DOHH2 (cell line): ENCODE results near the gene CAMTA1.

Experiments used
- H3F3A ChIP-seq: fragments of 200-600 bp; sonication (generic), shearing (Covaris generic); 2 replicates; pipeline ENCODE4 v1.6.0; 2016; ENCODE audit warnings: antibody characterized with exemption, mild to moderate bottlenecking; ENCODE audit not compliant: control insufficient read depth, insufficient read depth
- H3K27ac ChIP-seq: fragments of 200-600 bp; sonication (generic); 2 replicates; pipeline ENCODE4 v1.5.1; 2014; ENCODE audit warnings: low read depth, mild to moderate bottlenecking, low read length, moderate library complexity
- H3K27me3 ChIP-seq: fragments of 200-600 bp; sonication (generic); 2 replicates; pipeline ENCODE4 v1.6.1; 2014; ENCODE audit warnings: mild to moderate bottlenecking, low read length, mixed read lengths; ENCODE audit not compliant: control insufficient read depth
- H3K36me3 ChIP-seq: fragments of 200-600 bp; sonication (generic); 2 replicates; pipeline ENCODE4 v1.6.1; 2014; ENCODE audit warnings: mild to moderate bottlenecking, low read length, moderate library complexity, mixed read lengths; ENCODE audit not compliant: control insufficient read depth
- H3K4me1 ChIP-seq: fragments of 200-600 bp; sonication (generic); 2 replicates; pipeline ENCODE4 v1.6.1; 2014; ENCODE audit warnings: mild to moderate bottlenecking, low read length, mixed read lengths; ENCODE audit not compliant: control insufficient read depth
- H3K4me2 ChIP-seq: fragments of 200-600 bp; sonication (generic); 2 replicates; pipeline ENCODE4 v1.6.0; 2014; ENCODE audit warnings: mild to moderate bottlenecking, low read length, moderate library complexity
- H3K4me3 ChIP-seq: fragments of 200-600 bp; sonication (generic); 2 replicates; pipeline ENCODE4 v1.5.1; 2014; ENCODE audit warnings: mild to moderate bottlenecking, low read length, mixed read lengths
- H3K79me2 ChIP-seq: fragments of 200-600 bp; sonication (generic); 2 replicates; pipeline ENCODE4 v1.6.1; 2014; ENCODE audit warnings: mild to moderate bottlenecking, low read length, mixed read lengths; ENCODE audit not compliant: control insufficient read depth
- H3K9me2 ChIP-seq: fragments of 200-600 bp; sonication (generic); replicated peaks from 2 replicates; pipeline ENCODE4 v1.6.1; 2014; ENCODE audit warnings: mild to moderate bottlenecking, low read length, mixed read lengths; ENCODE audit not compliant: control insufficient read depth
- H3K9me3 ChIP-seq: fragments of 200-600 bp; sonication (generic); 2 replicates; pipeline ENCODE4 v1.6.1; 2014; ENCODE audit warnings: antibody characterized with exemption, low read length, mixed read lengths; ENCODE audit not compliant: control insufficient read depth, insufficient read depth
- H4K20me1 ChIP-seq: fragments of 200-600 bp; sonication (generic); 2 replicates; pipeline ENCODE4 v1.6.0; 2014; ENCODE audit warnings: low read depth, mild to moderate bottlenecking, antibody characterized with exemption, low read length, moderate library complexity; ENCODE audit not compliant: control insufficient read depth, insufficient read depth
- CTCF ChIP-seq: fragments of 200-600 bp; sonication (generic); IDR thresholded peaks from one replicate; pipeline ENCODE4 v1.5.1; 2014; ENCODE audit warnings: antibody characterized with exemption, mild to moderate bottlenecking, low read depth, low read length; ENCODE audit not compliant: poor library complexity, severe bottlenecking
- EZH2phosphoT487 ChIP-seq: fragments of 200-600 bp; sonication (generic); IDR thresholded peaks from 2 replicates; pipeline ENCODE4 v1.6.1; 2017; ENCODE audit warnings: borderline replicate concordance, mild to moderate bottlenecking, antibody characterized with exemption, low read length, moderate library complexity, mixed read lengths

Gene CAMTA1

GRCh38 chr1:6923955-6924881 lies 139.0 kb downstream of the CAMTA1 start:
- no peaks in the 10 kb centered on the region for H3K36me3 ChIP-seq
- H3K79me2 ChIP-seq: no peaks in the 10 kb centered on the region
- TF ChIP-seq EZH2phosphoT487 (no peak), CTCF (no peak)

GRCh38 chr1:6924891-6925290 lies 139.6 kb downstream of the CAMTA1 start:
- TF ChIP-seq CTCF (no peak), EZH2phosphoT487 (no peak)
- Histone ChIP-seq H3K9me2 (no peaks in the 10 kb centered on the region), H3K36me3 (no peaks in the 10 kb centered on the region), H3K79me2 (no peaks in the 10 kb centered on the region), H3K4me2 (no peak overlapping the region), H3K27me3 (no peaks in the 10 kb centered on the region), H3K27ac (no peak overlapping the region), H4K20me1 (no peaks in the 10 kb centered on the region), H3K9me3 (no peaks in the 10 kb centered on the region), H3K4me3 (no peak overlapping the region), H3K4me1 (no peaks in the 10 kb centered on the region), H3F3A (no peaks in the 10 kb centered on the region)

More at GRCh38 chr1:6923955-6924881, 139.0 kb downstream of the CAMTA1 start:
- H3K27ac ChIP-seq: no peak overlapping the region
- no peaks in the 10 kb centered on the region for H3K4me1 ChIP-seq
- H3K27me3 ChIP-seq: no peaks in the 10 kb centered on the region
- H3K4me3 ChIP-seq: no peak overlapping the region
- H3K4me2 ChIP-seq: no peak overlapping the region
- no peaks in the 10 kb centered on the region for H3K9me3 ChIP-seq
- no peaks in the 10 kb centered on the region for H4K20me1 ChIP-seq
- no peaks in the 10 kb centered on the region for H3K9me2 ChIP-seq
- H3F3A ChIP-seq: no peaks in the 10 kb centered on the region

GRCh38 chr1:6927626-6928025 lies 142.4 kb downstream of the CAMTA1 start:
- Histone ChIP-seq H3K9me2 (no peaks in the 10 kb centered on the region), H3K27me3 (peaks cover 7% of the 10 kb centered on the region), H3F3A (no peaks in the 10 kb centered on the region), H3K9me3 (no peaks in the 10 kb centered on the region), H3K27ac (no peak overlapping the region), H3K4me2 (no peak overlapping the region), H4K20me1 (no peaks in the 10 kb centered on the region), H3K36me3 (no peaks in the 10 kb centered on the region), H3K4me1 (no peaks in the 10 kb centered on the region), H3K4me3 (no peak overlapping the region), H3K79me2 (no peaks in the 10 kb centered on the region)
- TF ChIP-seq CTCF (no peak), EZH2phosphoT487 (no peak)
